ENCODE measurements around the gene BABAM2. TPM values are rescaled to one million over a fixed set of nuclear protein-coding genes. Genes with fewer than 3 reads are reported as not detected.

BABAM2 gene
- total and polyA plus RNA-seq, 2 experiments from 2014 or later: 31.8 to 83.3 TPM

DNA sequence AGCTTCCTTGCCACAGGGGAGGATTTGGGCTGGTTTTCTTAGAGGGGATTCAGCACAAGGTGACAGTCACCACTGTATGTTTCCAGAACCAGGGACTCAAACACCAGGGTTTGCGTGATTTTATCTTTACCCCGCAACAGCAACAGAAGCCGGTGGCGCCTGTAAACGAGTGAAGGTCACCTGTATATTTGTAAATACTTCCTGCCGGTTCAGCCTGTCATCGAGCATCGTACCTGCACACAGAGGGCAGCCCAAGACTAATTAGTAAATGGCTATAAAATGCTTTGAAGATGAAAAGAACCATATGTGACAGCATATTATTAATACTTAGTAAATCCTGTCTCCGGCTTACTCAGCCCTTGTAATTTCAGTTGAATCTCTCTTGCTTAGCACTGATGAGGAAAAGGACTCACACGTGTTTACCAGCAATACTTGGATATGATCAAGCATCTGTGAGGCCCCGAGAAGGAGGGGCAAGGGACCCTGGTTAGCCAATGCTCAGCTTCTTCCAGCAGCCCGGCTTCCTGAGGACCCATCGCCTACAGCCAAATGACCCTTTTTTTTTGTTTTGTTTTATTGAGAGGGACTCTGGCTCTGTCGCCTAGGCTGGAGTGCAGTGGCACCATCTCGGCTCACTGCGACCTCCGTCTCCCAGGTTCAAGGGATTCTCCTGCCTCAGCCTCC, 450.8 kb downstream of the BABAM2 start:
- no peaks in the 10 kb centered on the region for H3K27me3 ChIP-seq
- no peaks in the 10 kb centered on the region for H3K36me3 ChIP-seq
- H3K9me3 ChIP-seq (ENCODE audit: low read depth): no peaks in the 10 kb centered on the region
- H3K27ac ChIP-seq: no peak overlapping the region
- no peak overlapping the region for H3K4me3 ChIP-seq
- no peak for DNase-seq (ENCODE audit: low read depth in 1 of 2, low spot score in 1 of 2)
- TF ChIP-seq, protein P1, sequence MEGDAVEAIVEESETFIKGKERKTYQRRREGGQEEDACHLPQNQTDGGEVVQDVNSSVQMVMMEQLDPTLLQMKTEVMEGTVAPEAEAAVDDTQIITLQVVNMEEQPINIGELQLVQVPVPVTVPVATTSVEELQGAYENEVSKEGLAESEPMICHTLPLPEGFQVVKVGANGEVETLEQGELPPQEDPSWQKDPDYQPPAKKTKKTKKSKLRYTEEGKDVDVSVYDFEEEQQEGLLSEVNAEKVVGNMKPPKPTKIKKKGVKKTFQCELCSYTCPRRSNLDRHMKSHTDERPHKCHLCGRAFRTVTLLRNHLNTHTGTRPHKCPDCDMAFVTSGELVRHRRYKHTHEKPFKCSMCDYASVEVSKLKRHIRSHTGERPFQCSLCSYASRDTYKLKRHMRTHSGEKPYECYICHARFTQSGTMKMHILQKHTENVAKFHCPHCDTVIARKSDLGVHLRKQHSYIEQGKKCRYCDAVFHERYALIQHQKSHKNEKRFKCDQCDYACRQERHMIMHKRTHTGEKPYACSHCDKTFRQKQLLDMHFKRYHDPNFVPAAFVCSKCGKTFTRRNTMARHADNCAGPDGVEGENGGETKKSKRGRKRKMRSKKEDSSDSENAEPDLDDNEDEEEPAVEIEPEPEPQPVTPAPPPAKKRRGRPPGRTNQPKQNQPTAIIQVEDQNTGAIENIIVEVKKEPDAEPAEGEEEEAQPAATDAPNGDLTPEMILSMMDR (IDR thresholded peaks at IDR 0.05; ENCODE audit: low read depth, low read length): no peak
- H3K4me1 ChIP-seq (ENCODE audit: low read depth): peaks cover 3% of the 10 kb centered on the region

DNA sequence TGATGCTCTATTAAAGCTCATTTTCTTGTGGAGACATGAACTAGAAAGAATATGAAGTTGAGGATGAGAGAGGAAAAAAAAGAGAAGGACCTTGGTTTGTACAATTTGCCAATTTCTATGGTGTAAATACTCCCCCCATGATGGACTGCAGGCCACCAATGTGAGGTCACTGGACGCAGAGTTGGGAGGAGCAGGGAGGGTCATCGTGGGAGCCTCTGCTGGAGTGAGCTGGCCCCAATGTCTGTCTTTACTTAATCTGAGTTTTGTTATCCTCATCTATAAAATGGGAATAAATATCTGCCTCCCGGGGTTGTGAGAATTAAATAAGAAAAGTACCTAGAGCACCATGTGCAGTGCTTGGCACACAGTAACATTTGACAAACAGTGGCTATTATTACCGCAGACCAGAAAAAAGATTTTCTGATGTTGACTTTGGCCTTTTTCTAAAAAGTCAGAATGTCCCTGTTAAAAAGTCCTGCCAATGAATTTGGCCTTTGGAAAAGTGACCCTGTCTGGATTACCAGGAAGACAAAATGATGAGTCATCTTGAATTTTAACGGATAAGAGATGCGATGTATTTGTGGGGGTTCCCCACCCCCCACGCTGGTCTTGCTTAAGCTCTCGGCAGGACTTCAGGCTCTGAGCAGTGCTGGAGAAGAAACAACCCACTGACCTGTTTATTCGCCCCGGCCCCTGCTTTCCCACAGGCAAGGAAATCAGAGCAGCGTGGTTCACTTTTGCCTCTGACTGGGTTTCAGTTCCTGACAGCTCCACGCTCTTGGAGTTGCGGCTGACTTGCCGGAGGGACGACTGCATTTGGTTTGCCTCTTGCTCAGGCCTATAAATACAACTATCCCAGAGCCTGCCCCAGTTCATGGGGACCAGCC, 451.8 kb downstream of the BABAM2 start:
- no peaks in the 10 kb centered on the region for H3K36me3 ChIP-seq
- H3K27me3 ChIP-seq: no peaks in the 10 kb centered on the region
- H3K4me3 ChIP-seq: no peak overlapping the region
- H3K4me1 ChIP-seq (ENCODE audit: low read depth): peaks cover 3% of the 10 kb centered on the region
- DNase-seq (ENCODE audit: low read depth in 1 of 2, low spot score in 1 of 2): peak; percentile 32 to 94
- TF ChIP-seq, protein P1 (IDR thresholded peaks at IDR 0.05; ENCODE audit: low read depth, low read length): no peak
- H3K27ac ChIP-seq: no peak overlapping the region
- no peaks in the 10 kb centered on the region for H3K9me3 ChIP-seq (ENCODE audit: low read depth)

DNA sequence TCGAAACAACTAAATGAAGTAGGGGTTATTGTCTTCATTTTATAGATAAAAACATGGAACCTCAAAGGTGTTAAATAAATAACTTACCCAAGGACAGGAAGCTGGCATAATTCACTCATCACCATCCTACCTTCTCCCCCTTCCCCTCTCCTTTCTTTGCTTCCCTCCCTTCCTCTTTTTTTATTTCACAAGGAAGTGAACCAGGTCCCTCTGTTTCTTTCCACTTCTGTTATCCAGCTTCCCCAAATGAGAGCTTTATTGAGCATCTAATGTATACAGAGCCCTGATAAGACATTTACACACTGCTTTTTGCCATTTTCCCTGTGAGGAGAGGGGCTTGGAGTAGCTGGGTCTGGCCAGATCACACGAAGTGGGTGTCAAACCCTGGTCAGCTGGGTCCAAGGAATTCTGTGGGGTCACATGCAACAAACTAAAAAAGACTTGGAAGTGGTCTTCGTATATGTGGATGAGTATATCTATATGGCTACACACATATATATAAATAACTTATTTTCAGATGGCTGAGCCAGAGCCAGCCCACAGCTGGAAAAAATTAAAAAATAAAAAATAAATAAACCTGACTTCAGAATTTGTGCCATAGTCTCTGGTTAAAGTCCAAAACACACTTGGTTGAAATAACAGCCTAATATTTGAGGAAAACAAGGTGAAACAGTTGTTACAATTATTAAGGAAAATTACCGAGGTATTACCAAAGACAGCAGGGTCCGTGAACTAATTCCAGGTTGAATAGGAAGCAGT, 452.8 kb downstream of the BABAM2 start:
- Histone ChIP-seq H3K36me3 (no peaks in the 10 kb centered on the region), H3K4me3 (no peak overlapping the region), H3K9me3 (ENCODE audit: low read depth) (no peaks in the 10 kb centered on the region), H3K4me1 (ENCODE audit: low read depth) (peaks cover 3% of the 10 kb centered on the region), H3K27ac (no peak overlapping the region), H3K27me3 (no peaks in the 10 kb centered on the region)
- DNase-seq (ENCODE audit: low read depth in 1 of 2, low spot score in 1 of 2): no peak
- TF ChIP-seq, protein P1 (IDR thresholded peaks at IDR 0.05; ENCODE audit: low read depth, low read length): no peak

DNA sequence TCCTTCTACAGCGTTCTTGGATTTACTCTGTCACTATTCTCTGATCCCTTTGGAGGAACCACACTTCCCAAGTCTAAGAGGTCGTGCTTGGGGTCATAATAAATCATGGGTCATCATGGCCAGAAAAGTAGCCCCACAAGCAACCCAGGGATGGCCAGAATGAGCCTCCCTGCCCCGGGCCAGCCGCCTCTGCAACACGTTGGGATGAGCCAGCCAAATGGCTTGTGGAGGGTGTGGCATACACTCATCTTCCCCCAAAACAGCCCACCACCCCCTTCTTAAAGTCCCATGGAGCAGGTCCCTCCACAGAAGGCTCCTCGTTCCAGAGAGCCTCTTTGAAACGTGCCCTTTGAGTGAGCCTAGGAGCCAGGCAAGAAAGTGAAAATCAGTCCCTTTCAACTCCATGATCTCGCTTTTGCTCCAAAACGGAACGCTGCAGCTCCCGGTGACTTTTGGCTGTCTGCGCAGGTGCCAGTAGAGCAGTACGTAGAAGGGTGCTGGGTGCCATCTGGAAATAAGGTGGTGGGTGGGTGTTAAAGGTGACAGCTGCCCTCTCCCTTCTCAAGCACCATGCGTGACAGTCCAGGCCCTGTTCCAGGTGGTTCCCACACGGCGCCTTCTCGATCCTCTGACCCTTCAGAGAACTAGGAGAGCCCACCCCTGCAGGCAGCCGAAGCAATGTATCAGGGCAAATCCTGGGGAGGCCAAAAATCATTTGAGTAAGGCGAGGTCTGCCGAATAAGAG, 453.6 kb downstream of the BABAM2 start:
- TF ChIP-seq, protein P1 (IDR thresholded peaks at IDR 0.05; ENCODE audit: low read depth, low read length): no peak
- peaks cover 3% of the 10 kb centered on the region for H3K4me1 ChIP-seq (ENCODE audit: low read depth)

More for the DNA sequence above, 453.6 kb downstream of the BABAM2 start:
- DNase-seq (ENCODE audit: low read depth in 1 of 2, low spot score in 1 of 2): no peak
- no peaks in the 10 kb centered on the region for H3K27me3 ChIP-seq
- no peak overlapping the region for H3K27ac ChIP-seq
- H3K36me3 ChIP-seq: no peaks in the 10 kb centered on the region
- no peaks in the 10 kb centered on the region for H3K9me3 ChIP-seq (ENCODE audit: low read depth)
- H3K4me3 ChIP-seq: no peak overlapping the region
